Measurements from ENCODE around the gene MMP11. TPM values are rescaled to one million over a fixed set of nuclear protein-coding genes. Genes with fewer than 3 reads are reported as not detected.

The MMP11 gene
- total RNA-seq, 2 donors from 2014 or later = 0.46 to 0.56 TPM

GRCh38 chr22:23787910-23788309 is 15.3 kb downstream of the MMP11 start:
- no peak for ATAC-seq (replicated peaks in 1 of 2)
- Mint-ChIP-seq H3K27ac (peak overlapping the region; percentile 56), H3K27me3 (ENCODE audit: low read depth) (no peaks in the 10 kb centered on the region), H3K4me1 (ENCODE audit: low read depth) (peaks cover 38% of the 10 kb centered on the region), H3K9me3 (no peaks in the 10 kb centered on the region), H3K36me3 (ENCODE audit: insufficient read depth in 2 of 2) (no peaks in the 10 kb centered on the region), H3K4me3 (peak overlapping the region; percentile 88 to 90)
- DNase-seq = no peak

GRCh38 chr22:23789121-23789520 is 16.5 kb downstream of the MMP11 start:
- no peak for DNase-seq
- no peaks in the 10 kb centered on the region for H3K9me3 Mint-ChIP-seq
- H3K4me3 Mint-ChIP-seq = peak overlapping the region in 1 of 2 donors; percentile 29
- ATAC-seq (replicated peaks in 1 of 2) = no peak
- H3K36me3 Mint-ChIP-seq (ENCODE audit: insufficient read depth in 2 of 2) = peaks cover 2 to 5% of the 10 kb centered on the region in 2 donors
- H3K27ac Mint-ChIP-seq = no peak overlapping the region
- H3K4me1 Mint-ChIP-seq (ENCODE audit: low read depth) = peaks cover 38% of the 10 kb centered on the region
- H3K27me3 Mint-ChIP-seq (ENCODE audit: low read depth) = no peaks in the 10 kb centered on the region

- Mint-ChIP-seq H3K9me3 (no peaks in the 10 kb centered on the region), H3K36me3 (ENCODE audit: insufficient read depth in 2 of 2) (peaks cover 2 to 5% of the 10 kb centered on the region in 2 donors), H3K27me3 (ENCODE audit: low read depth) (no peaks in the 10 kb centered on the region), H3K4me3 (peak overlapping the region in 1 of 2 donors; percentile 29), H3K4me1 (ENCODE audit: low read depth) (peaks cover 32% of the 10 kb centered on the region), H3K27ac (no peak overlapping the region)
- ATAC-seq (replicated peaks in 1 of 2) (no peak), DNase-seq (no peak)
Measured at GRCh38 chr22:23789638-23790037, 17.0 kb downstream of the MMP11 start.

GRCh38 chr22:23790819-23791737 is 18.4 kb downstream of the MMP11 start:
- DNase-seq = no peak
- H3K27ac Mint-ChIP-seq = no peak overlapping the region
- peaks cover 2 to 5% of the 10 kb centered on the region in 2 donors for H3K36me3 Mint-ChIP-seq (ENCODE audit: insufficient read depth in 2 of 2)
- H3K27me3 Mint-ChIP-seq (ENCODE audit: low read depth) = no peaks in the 10 kb centered on the region
- H3K9me3 Mint-ChIP-seq = no peaks in the 10 kb centered on the region
- H3K4me3 Mint-ChIP-seq = no peak overlapping the region
- no peak for ATAC-seq (replicated peaks in 1 of 2)
- peaks cover 32% of the 10 kb centered on the region for H3K4me1 Mint-ChIP-seq (ENCODE audit: low read depth)

GRCh38 chr22:23791738-23792645 is 19.3 kb downstream of the MMP11 start:
- H3K27ac Mint-ChIP-seq = no peak overlapping the region

GRCh38 chr22:23793326-23793725 is 20.7 kb downstream of the MMP11 start:
- ATAC-seq (replicated peaks in 1 of 2) (no peak), DNase-seq (no peak)
- no peaks in the 10 kb centered on the region for H3K27me3 Mint-ChIP-seq (ENCODE audit: low read depth)
- peaks cover 2 to 5% of the 10 kb centered on the region in 2 donors for H3K36me3 Mint-ChIP-seq (ENCODE audit: insufficient read depth in 2 of 2)
- no peaks in the 10 kb centered on the region for H3K9me3 Mint-ChIP-seq
- no peak overlapping the region for H3K4me3 Mint-ChIP-seq
- peaks cover 17% of the 10 kb centered on the region for H3K4me1 Mint-ChIP-seq (ENCODE audit: low read depth)
- H3K27ac Mint-ChIP-seq = no peak overlapping the region

More at GRCh38 chr22:23791738-23792645, 19.3 kb downstream of the MMP11 start:
- Mint-ChIP-seq H3K4me1 (ENCODE audit: low read depth) (peaks cover 25% of the 10 kb centered on the region), H3K9me3 (no peaks in the 10 kb centered on the region), H3K36me3 (ENCODE audit: insufficient read depth in 2 of 2) (peaks cover 2 to 5% of the 10 kb centered on the region in 2 donors), H3K4me3 (no peak overlapping the region), H3K27me3 (ENCODE audit: low read depth) (no peaks in the 10 kb centered on the region)
- DNase-seq (no peak), ATAC-seq (replicated peaks in 1 of 2) (no peak)

- no peaks in the 10 kb centered on the region for H3K27me3 Mint-ChIP-seq (ENCODE audit: low read depth)
- no peaks in the 10 kb centered on the region for H3K9me3 Mint-ChIP-seq
- no peaks in the 10 kb centered on the region for H3K4me1 Mint-ChIP-seq (ENCODE audit: low read depth)
- H3K4me3 Mint-ChIP-seq = no peak overlapping the region
- peaks cover 6 to 11% of the 10 kb centered on the region in 2 donors for H3K36me3 Mint-ChIP-seq (ENCODE audit: insufficient read depth in 2 of 2)
- no peak for DNase-seq
- ATAC-seq (replicated peaks in 1 of 2) = no peak
- H3K27ac Mint-ChIP-seq = no peak overlapping the region
Measured at GRCh38 chr22:23796461-23796860, 23.8 kb downstream of the MMP11 start.

- H3K36me3 Mint-ChIP-seq (ENCODE audit: insufficient read depth in 2 of 2) = peaks cover 6 to 13% of the 10 kb centered on the region in 2 donors
- H3K27ac Mint-ChIP-seq = no peak overlapping the region
- no peak for ATAC-seq (replicated peaks in 1 of 2)
Measured at GRCh38 chr22:23800297-23801237, 27.9 kb downstream of the MMP11 start.

GRCh38 chr22:23801238-23801821 is 28.7 kb downstream of the MMP11 start:
- Mint-ChIP-seq H3K36me3 (ENCODE audit: insufficient read depth in 2 of 2) (peaks cover 6 to 14% of the 10 kb centered on the region in 2 donors), H3K27me3 (ENCODE audit: low read depth) (no peaks in the 10 kb centered on the region)

More at GRCh38 chr22:23800297-23801237, 27.9 kb downstream of the MMP11 start:
- Mint-ChIP-seq H3K27me3 (ENCODE audit: low read depth) (no peaks in the 10 kb centered on the region), H3K9me3 (no peaks in the 10 kb centered on the region), H3K4me1 (ENCODE audit: low read depth) (no peaks in the 10 kb centered on the region), H3K4me3 (no peak overlapping the region)
- DNase-seq = no peak

GRCh38 chr22:23801886-23802377 is 29.3 kb downstream of the MMP11 start:
- ATAC-seq (replicated peaks in 1 of 2) (no peak), DNase-seq (no peak)
- H3K9me3 Mint-ChIP-seq = no peaks in the 10 kb centered on the region
- H3K4me1 Mint-ChIP-seq (ENCODE audit: low read depth) = no peaks in the 10 kb centered on the region
- H3K4me3 Mint-ChIP-seq = no peak overlapping the region
- H3K36me3 Mint-ChIP-seq (ENCODE audit: insufficient read depth in 2 of 2) = peaks cover 6 to 17% of the 10 kb centered on the region in 2 donors
- no peak overlapping the region for H3K27ac Mint-ChIP-seq
- H3K27me3 Mint-ChIP-seq (ENCODE audit: low read depth) = no peaks in the 10 kb centered on the region

More at GRCh38 chr22:23801238-23801821, 28.7 kb downstream of the MMP11 start:
- no peaks in the 10 kb centered on the region for H3K4me1 Mint-ChIP-seq (ENCODE audit: low read depth)
- DNase-seq = no peak
- H3K27ac Mint-ChIP-seq = no peak overlapping the region
- H3K4me3 Mint-ChIP-seq = no peak overlapping the region
- no peaks in the 10 kb centered on the region for H3K9me3 Mint-ChIP-seq
- no peak for ATAC-seq (replicated peaks in 1 of 2)

- no peak for DNase-seq
- Mint-ChIP-seq H3K9me3 (no peaks in the 10 kb centered on the region), H3K27ac (no peak overlapping the region), H3K4me3 (no peak overlapping the region), H3K4me1 (ENCODE audit: low read depth) (no peaks in the 10 kb centered on the region), H3K36me3 (ENCODE audit: insufficient read depth in 2 of 2) (peaks cover 8 to 20% of the 10 kb centered on the region in 2 donors), H3K27me3 (ENCODE audit: low read depth) (no peaks in the 10 kb centered on the region)
- ATAC-seq (replicated peaks in 1 of 2) = no peak
Measured at GRCh38 chr22:23803001-23803819, 30.6 kb downstream of the MMP11 start.

All from activated T-cell treated with anti-CD3 and anti-CD28 coated beads, Interleukin-2, amount 50 U/mL, for 72 hours (primary cell).